HG02571 (cell line): Measurements from ENCODE around the gene PPP3CA.
"Not testable (repeated sequence)": the region's sequence is repeated elsewhere in the genome, so short reads cannot be mapped to it uniquely, and the experiment has no call there.

Source experiments
- ATAC-seq: cut with Tn5 transposase; IDR thresholded peaks from one replicate; pipeline ENCODE4 v1.9.1; 2021; ENCODE audit warnings: mild to moderate bottlenecking, moderate library complexity; ENCODE audit not compliant: unreplicated experiment

The PPP3CA gene

GRCh38 chr4:101152521-101152920 is 194.8 kb downstream of the PPP3CA start:
- no peak for ATAC-seq

GRCh38 chr4:101148551-101148950 is 198.8 kb downstream of the PPP3CA start:
- ATAC-seq = no peak

- no peak for ATAC-seq
These were observed 200.0 kb downstream of the PPP3CA start for GRCh38 chr4:101147283-101147682.

GRCh38 chr4:101145021-101145420 is 202.3 kb downstream of the PPP3CA start:
- no peak for ATAC-seq

- no peak for ATAC-seq
These were observed 205.1 kb downstream of the PPP3CA start for GRCh38 chr4:101142259-101142658.

GRCh38 chr4:101141855-101142254 is 205.5 kb downstream of the PPP3CA start:
- no peak for ATAC-seq

GRCh38 chr4:101141230-101141629 is 206.1 kb downstream of the PPP3CA start:
- ATAC-seq = peak; percentile 50

GRCh38 chr4:101140228-101140627 is 207.1 kb downstream of the PPP3CA start:
- ATAC-seq = no peak

- ATAC-seq = no peak
These were observed 210.7 kb downstream of the PPP3CA start for GRCh38 chr4:101136373-101137370.

GRCh38 chr4:101135371-101136010 is 211.8 kb downstream of the PPP3CA start:
- ATAC-seq = no peak

- ATAC-seq = not testable (repeated sequence)
These were observed 216.3 kb downstream of the PPP3CA start for GRCh38 chr4:101131058-101131457.

GRCh38 chr4:101128898-101129297 is 218.4 kb downstream of the PPP3CA start:
- ATAC-seq = not testable (repeated sequence)

GRCh38 chr4:101128473-101128872 is 218.9 kb downstream of the PPP3CA start:
- ATAC-seq = no peak

- no peak for ATAC-seq
These were observed 220.0 kb downstream of the PPP3CA start for GRCh38 chr4:101127176-101127790.

- ATAC-seq = no peak
These were observed 221.3 kb downstream of the PPP3CA start for GRCh38 chr4:101126059-101126458.

- ATAC-seq = no peak
These were observed 222.0 kb downstream of the PPP3CA start for GRCh38 chr4:101125045-101125942.

- ATAC-seq = no peak
These were observed 224.1 kb downstream of the PPP3CA start for GRCh38 chr4:101123231-101123630.

- no peak for ATAC-seq
These were observed 225.3 kb downstream of the PPP3CA start for GRCh38 chr4:101122019-101122418.

- no peak for ATAC-seq
These were observed 228.2 kb downstream of the PPP3CA start for GRCh38 chr4:101119141-101119540.

- ATAC-seq = no peak
These were observed 228.7 kb downstream of the PPP3CA start for GRCh38 chr4:101118617-101119016.
